H1 (cell line): Measurements from ENCODE around the gene CHRNA1. TPM values are rescaled to one million over a fixed set of nuclear protein-coding genes. Genes with fewer than 3 reads are reported as not detected.

Experiments
- CTCF ChIA-PET: fragments of 300-600 bp; sonication (Branson Sonifier 250); formaldehyde crosslinking; loops from one replicate; lab custom pipeline; 2021; ENCODE audit not compliant: partially characterized antibody; lab: Charles Lee
- POLR2A ChIA-PET: fragments of 300-600 bp; sonication (Branson Sonifier 250); formaldehyde crosslinking; loops from one replicate; lab custom pipeline; 2021; ENCODE audit warnings: inconsistent platforms; ENCODE audit not compliant: partially characterized antibody; lab: Charles Lee
- DNase-seq, 2 experiments: peaks; one replicate each; pipeline versions ENCODE4 v3.0.0 to v3.0.0-alpha.2; 2010 to 2022; ENCODE audit warnings: low spot score in 2 of 2, low read depth in 1 of 2, mixed read lengths in 1 of 2
- FAIRE-seq: peaks from 2 replicates; lab custom pipeline; 2011; peaks lifted over from hg19 to GRCh38; lab: Jason Lieb, UNC
- H2AFZ ChIP-seq: 2 replicates; pipeline ENCODE4 v1.8.1; 2012; ENCODE audit warnings: low read length, inconsistent platforms
- H2AK5ac ChIP-seq: 2 replicates; pipeline ENCODE4 v1.6.1; 2013; ENCODE audit warnings: low read depth, low read length
- H2BK120ac ChIP-seq: replicated peaks from 2 replicates; pipeline ENCODE3; 2013; ENCODE audit warnings: low read depth, low read length, inconsistent platforms
- H2BK12ac ChIP-seq: 2 replicates; pipeline ENCODE4 v1.6.1; 2013; ENCODE audit warnings: low read depth, low read length
- H2BK15ac ChIP-seq: 2 replicates; pipeline ENCODE4 v1.6.1; 2013; ENCODE audit warnings: low read length
- H2BK20ac ChIP-seq: 2 replicates; pipeline ENCODE4 v1.6.1; 2013; ENCODE audit warnings: low read length
- H2BK5ac ChIP-seq: 2 replicates; pipeline ENCODE4 v1.6.1; 2013; ENCODE audit warnings: low read depth, low read length
- H3K14ac ChIP-seq: 2 replicates; pipeline ENCODE4 v1.6.1; 2013; ENCODE audit warnings: inconsistent platforms; ENCODE audit not compliant: insufficient read length
- H3K18ac ChIP-seq: 2 replicates; pipeline ENCODE4 v1.6.1; 2013; ENCODE audit warnings: low read length; ENCODE audit errors: extremely low read depth
- H3K23ac ChIP-seq: 2 replicates; pipeline ENCODE4 v1.6.1; 2013; ENCODE audit warnings: inconsistent platforms; ENCODE audit not compliant: insufficient read length
- H3K23me2 ChIP-seq: 2 replicates; pipeline ENCODE4 v1.6.1; 2013; ENCODE audit warnings: low read depth, low read length
- H3K27ac ChIP-seq: 2 replicates; pipeline ENCODE4 v1.6.1; 2011; ENCODE audit warnings: low read depth, low read length, inconsistent platforms
- H3K27me3 ChIP-seq, 4 experiments: replicated peaks in 1 of 4; 1 replicate in 1 of 4; 2 replicates in 3 of 4; pipeline versions ENCODE4 v1.6.1 to v1.8.1; 2011 to 2013; ENCODE audit warnings: low read length in 3 of 4, mild to moderate bottlenecking in 3 of 4, inconsistent platforms in 2 of 4, mixed read lengths in 2 of 4, moderate library complexity in 1 of 4; ENCODE audit not compliant: control insufficient read depth in 3 of 4, insufficient read depth in 3 of 4; ENCODE audit errors: extremely low read depth in 1 of 4
- H3K36me3 ChIP-seq, 4 experiments: 2 replicates each; pipeline versions ENCODE4 v1.6.1 to v1.8.1; 2011 to 2013; ENCODE audit warnings: mild to moderate bottlenecking in 4 of 4, low read length in 3 of 4, moderate library complexity in 2 of 4, control low read depth in 1 of 4, inconsistent platforms in 1 of 4; ENCODE audit not compliant: insufficient read depth in 4 of 4, control insufficient read depth in 2 of 4
- H3K4ac ChIP-seq: replicated peaks from 2 replicates; pipeline ENCODE3; 2013; ENCODE audit warnings: low read length, low read depth, mixed read lengths, inconsistent platforms; ENCODE audit not compliant: insufficient read length
- H3K4me1 ChIP-seq, 4 experiments: replicated peaks in 1 of 4; 1 replicate in 1 of 4; 2 replicates in 3 of 4; pipeline versions ENCODE4 v1.6.1 to v1.8.1; 2011 to 2013; ENCODE audit warnings: low read length in 3 of 4, inconsistent platforms in 2 of 4, mixed read lengths in 1 of 4; ENCODE audit not compliant: insufficient read depth in 4 of 4, control insufficient read depth in 3 of 4
- H3K4me2 ChIP-seq, 2 experiments: 2 replicates each; pipeline versions ENCODE4 v1.6.1 to v1.8.1; 2011 to 2013; ENCODE audit warnings: low read depth in 2 of 2, low read length in 2 of 2, control low read depth in 1 of 2, inconsistent platforms in 1 of 2, mild to moderate bottlenecking in 1 of 2; ENCODE audit not compliant: insufficient read depth in 1 of 2
- H3K4me3 ChIP-seq, 4 experiments: fragments of 200-600, 300-600 bp in 1 of 4; sonication (generic), shearing (Covaris generic), sonication (Bioruptor Twin) in 1 of 4; 2 replicates each; pipeline versions ENCODE4 v1.5.1 to v1.8.1; 2011 to 2016; ENCODE audit warnings: low read length in 4 of 4, low read depth in 3 of 4, control low read depth in 2 of 4, inconsistent platforms in 2 of 4, mild to moderate bottlenecking in 2 of 4, mixed read lengths in 1 of 4, moderate library complexity in 1 of 4; ENCODE audit not compliant: insufficient read depth in 2 of 4; ENCODE audit errors: extremely low read depth in 1 of 4
- H3K56ac ChIP-seq: replicated peaks from 2 replicates; pipeline ENCODE3; 2013; ENCODE audit warnings: low read depth, mild to moderate bottlenecking, mixed read lengths, low read length, inconsistent platforms; ENCODE audit not compliant: insufficient read length
- H3K79me1 ChIP-seq: 2 replicates; pipeline ENCODE4 v1.6.1; 2013; ENCODE audit warnings: low read depth, low read length, control low read depth
- H3K79me2 ChIP-seq, 2 experiments: 2 replicates each; pipeline versions ENCODE4 v1.6.1 to v1.8.1; 2012 to 2013; ENCODE audit warnings: low read length in 2 of 2, mild to moderate bottlenecking in 2 of 2, inconsistent platforms in 1 of 2; ENCODE audit not compliant: insufficient read depth in 2 of 2, control insufficient read depth in 1 of 2
- H3K9ac ChIP-seq, 4 experiments: replicated peaks in 1 of 4; 1 replicate in 1 of 4; 2 replicates in 3 of 4; pipeline versions ENCODE4 v1.6.1 to v1.8.1; 2011 to 2013; ENCODE audit warnings: low read depth in 3 of 4, low read length in 3 of 4, control low read depth in 2 of 4, mild to moderate bottlenecking in 2 of 4, moderate library complexity in 2 of 4, inconsistent platforms in 1 of 4; ENCODE audit errors: extremely low read depth in 1 of 4
- H3K9me3 ChIP-seq, 2 experiments: 2 replicates each; pipeline versions ENCODE4 v1.6.1 to v1.8.1; 2012 to 2013; ENCODE audit warnings: mild to moderate bottlenecking in 2 of 2, moderate library complexity in 2 of 2, control low read depth in 1 of 2, inconsistent platforms in 1 of 2, low read depth in 1 of 2, low read length in 1 of 2, mixed read lengths in 1 of 2; ENCODE audit not compliant: insufficient read depth in 2 of 2
- H4K20me1 ChIP-seq, 2 experiments: replicated peaks in 1 of 2; 2 replicates each; pipeline versions ENCODE3 to v1.8.1; 2011 to 2013; ENCODE audit warnings: inconsistent platforms in 2 of 2, low read length in 2 of 2, mild to moderate bottlenecking in 1 of 2; ENCODE audit not compliant: insufficient read depth in 2 of 2, control insufficient read depth in 1 of 2
- H4K5ac ChIP-seq: 2 replicates; pipeline ENCODE4 v1.6.1; 2013; ENCODE audit warnings: low read length, low read depth, mixed read lengths, inconsistent platforms; ENCODE audit not compliant: insufficient read length
- H4K8ac ChIP-seq: 2 replicates; pipeline ENCODE4 v1.8.0; 2013; ENCODE audit warnings: mild to moderate bottlenecking, moderate library complexity, low read length, inconsistent platforms; ENCODE audit not compliant: insufficient read depth; ENCODE audit errors: extremely low read depth
- H4K91ac ChIP-seq: replicated peaks from 2 replicates; pipeline ENCODE3; 2013; ENCODE audit warnings: low read length, mixed read lengths, inconsistent platforms; ENCODE audit not compliant: insufficient read length
- BCL11A ChIP-seq, 2 experiments: IDR thresholded peaks; one replicate each; pipeline ENCODE4 v1.6.1; 2011; ENCODE audit warnings: low read depth in 2 of 2, low read length in 2 of 2, mild to moderate bottlenecking in 2 of 2
- CHD1 ChIP-seq: IDR thresholded peaks from 2 replicates; pipeline ENCODE4 v1.6.1; 2012; ENCODE audit warnings: low read depth, low read length, improper control_type of control experiment
- EGR1 ChIP-seq: IDR thresholded peaks from 2 replicates; pipeline ENCODE4 v1.6.1; 2011; ENCODE audit warnings: low read depth, low read length, borderline replicate concordance
- GABPA ChIP-seq: IDR thresholded peaks from 2 replicates; pipeline ENCODE4 v1.6.1; 2011; ENCODE audit warnings: mild to moderate bottlenecking, low read length, moderate library complexity, borderline replicate concordance; ENCODE audit not compliant: insufficient read depth
- NANOG ChIP-seq: IDR thresholded peaks from 2 replicates; pipeline ENCODE4 v1.6.1; 2011; ENCODE audit warnings: low read length, low read depth, mild to moderate bottlenecking, inconsistent platforms; ENCODE audit not compliant: insufficient read depth, poor library complexity, severe bottlenecking
- PHF8 ChIP-seq: fragments of 200-600 bp; sonication (generic); conservative IDR thresholded peaks from 2 replicates; pipeline ENCODE4 v1.7.1; 2012; ENCODE audit warnings: low read depth, mild to moderate bottlenecking, inconsistent platforms, low read length, moderate library complexity
- POU5F1 ChIP-seq: IDR thresholded peaks from 2 replicates; pipeline ENCODE4 v1.6.1; 2011; ENCODE audit warnings: low read depth, mild to moderate bottlenecking, low read length, moderate library complexity
- SIN3A ChIP-seq, 2 experiments: IDR thresholded peaks in 1 of 2; conservative IDR thresholded peaks in 1 of 2; 2 replicates each; pipeline ENCODE4 v1.6.1; 2011 to 2012; ENCODE audit warnings: low read length in 2 of 2, improper control_type of control experiment in 1 of 2, low read depth in 1 of 2, mild to moderate bottlenecking in 1 of 2
- SIX5 ChIP-seq: IDR thresholded peaks from 2 replicates; pipeline ENCODE4 v1.6.1; 2011; ENCODE audit warnings: mild to moderate bottlenecking, low read depth, low read length
- WGBS, 2 experiments: shearing (Covaris generic) in 1 of 2; methylation state at CpG; one replicate each; pipeline versions ENCODE4 v1.1.6 to v1.1.7; 2013 to 2015; ENCODE audit warnings: low lambda C conversion rate in 2 of 2, mixed read lengths in 2 of 2, inconsistent platforms in 1 of 2, low coverage in 1 of 2, missing lambda C conversion rate in 1 of 2; ENCODE audit not compliant: insufficient replicate concordance in 2 of 2, insufficient coverage in 1 of 2, insufficient read length in 1 of 2; ENCODE audit errors: extremely low coverage in 1 of 2, missing lambda C conversion rate in 1 of 2; 5-methylcytosine and 5-hydroxymethylcytosine counted together
- polyA plus RNA-seq, 7 experiments: library from polyadenylated mRNA; depleted of rRNA in 3 of 7; stranded (reverse) in 5 of 7; unstranded in 2 of 7; fragments of >200 nt in 5 of 7; fragments of 200-250 nt in 2 of 7; gene quantifications; 1 replicate in 5 of 7; 2 replicates in 1 of 7; 4 replicates in 1 of 7; pipeline versions ENCODE4 v1.2.1 to v1.2.3, GENCODE V29; 2011 to 2013; ENCODE audit warnings: missing spikeins in 2 of 7, mixed read lengths in 2 of 7
- total RNA-seq: library from RNA; stranded (reverse); fragmentation: NEBNext Ultra II Directional; extraction: Animal tissue kit (Norgen Biotek cat#: 25700); gene quantifications from 2 replicates; pipeline ENCODE4 v1.2.1, GENCODE V29; 2021

The CHRNA1 gene
- total and polyA plus RNA-seq, 2 of the 8 experiments (the other 6 are each of a cell fraction or from before 2014, with no cell fraction given): 0.11 to 0.15 TPM

GRCh38 chr2:174807931-174808330 lies 43.7 kb upstream of the CHRNA1 start:
- no peak overlapping the region for H2AFZ ChIP-seq
- peaks cover 0 to 45% (median 22%) of the 10 kb centered on the region in 4 experiments; a peak in 5 of 8 replicates for H3K36me3 ChIP-seq
- no peak overlapping the region for H3K4ac ChIP-seq
- H4K5ac ChIP-seq: no peak overlapping the region
- ChIA-PET POLR2A (interaction anchor here (0.7 to 3.4 kb wide), 2 partner anchors 11 to 631 kb away, joined by 3 to 16 read pairs; no protein-coding TSS in a partner anchor), CTCF (interaction anchor here (1.2 kb wide), 1 partner anchor 9 kb away, joined by 3 read pairs; no protein-coding TSS in a partner anchor)
- no peak overlapping the region for H2BK15ac ChIP-seq
- H2BK20ac ChIP-seq: no peak overlapping the region
- FAIRE-seq (no peak), DNase-seq (no peak)
- no peak overlapping the region for H2BK5ac ChIP-seq
- no peak overlapping the region for H3K14ac ChIP-seq
- H3K9ac ChIP-seq: no peak overlapping the region
- H3K23ac ChIP-seq: no peak overlapping the region
- H3K23me2 ChIP-seq: no peaks in the 10 kb centered on the region; the same call in 1 of the 2 replicates
- H4K8ac ChIP-seq: no peak overlapping the region
- no peaks in the 10 kb centered on the region for H3K4me1 ChIP-seq
- no peak overlapping the region for H2BK120ac ChIP-seq
- H3K27ac ChIP-seq: no peak overlapping the region
- no peak overlapping the region for H3K4me2 ChIP-seq
- WGBS, 2 experiments: 100% methylated on average over 1 of the region's 1 CpG
- no peak overlapping the region for H2AK5ac ChIP-seq
- H3K79me1 ChIP-seq: no peaks in the 10 kb centered on the region
- H4K91ac ChIP-seq: no peak overlapping the region
- TF ChIP-seq POU5F1: no peak
- no peak for TF ChIP-seq BCL11A (IDR thresholded peaks at IDR 0.05; ENCODE audit: low read depth in 2 of 2, low read length in 2 of 2)
- no peak for TF ChIP-seq GABPA
- no peak for TF ChIP-seq CHD1
- no peak for TF ChIP-seq NANOG
- no peak for TF ChIP-seq SIN3A (conservative IDR thresholded peaks at IDR 0.05 in 1 of 2, IDR thresholded peaks at IDR 0.05 in 1 of 2; ENCODE audit: low read depth in 1 of 2, low read length in 2 of 2)
- no peak for TF ChIP-seq EGR1
- TF ChIP-seq PHF8: no peak
- no peak for TF ChIP-seq SIX5
- no peaks in the 10 kb centered on the region for H3K79me2 ChIP-seq
- H3K56ac ChIP-seq: no peak overlapping the region
- no peaks in the 10 kb centered on the region for H3K27me3 ChIP-seq
- H2BK12ac ChIP-seq: no peak overlapping the region
- H3K18ac ChIP-seq: no peak overlapping the region
- H3K9me3 ChIP-seq: no peaks in the 10 kb centered on the region
- H3K4me3 ChIP-seq: no peak overlapping the region
- H4K20me1 ChIP-seq: no peaks in the 10 kb centered on the region
